NCI-H2196 (cell line): ENCODE measurements around the gene IGF2BP1.
"Not testable (repeated sequence)": the region's sequence is repeated elsewhere in the genome, so short reads cannot be mapped to it uniquely, and the experiment has no call there.

Experiments used
- DNase-seq: peaks from one replicate; lab custom pipeline; 2025; ENCODE audit not compliant: unreplicated experiment; lab: John Stamatoyannopoulos, UW

IGF2BP1 gene

GRCh38 chr17:49050611-49051010 lies 53.4 kb downstream of the IGF2BP1 start:
- no peak for DNase-seq

- DNase-seq = no peak
Observed at GRCh38 chr17:49051269-49051668, 54.1 kb downstream of the IGF2BP1 start.

GRCh38 chr17:49053171-49053829 lies 56.1 kb downstream of the IGF2BP1 start:
- no peak for DNase-seq

- DNase-seq = no peak
Observed at GRCh38 chr17:49054342-49055092, 57.3 kb downstream of the IGF2BP1 start.

GRCh38 chr17:49055181-49055927 lies 58.2 kb downstream of the IGF2BP1 start:
- no peak for DNase-seq

- DNase-seq = no peak
Observed at GRCh38 chr17:49061524-49061943, 64.3 kb downstream of the IGF2BP1 start.

GRCh38 chr17:49063652-49064051 lies 66.5 kb downstream of the IGF2BP1 start:
- DNase-seq = no peak

GRCh38 chr17:49067163-49067562 lies 70.0 kb downstream of the IGF2BP1 start:
- no peak for DNase-seq

- DNase-seq = no peak
Observed at GRCh38 chr17:49069585-49070273, 72.5 kb downstream of the IGF2BP1 start.

- no peak for DNase-seq
Observed at GRCh38 chr17:49071106-49071505, 73.9 kb downstream of the IGF2BP1 start.

GRCh38 chr17:49074851-49075540 lies 77.8 kb downstream of the IGF2BP1 start:
- no peak for DNase-seq

- DNase-seq = no peak
Observed at GRCh38 chr17:49076573-49077384, 79.6 kb downstream of the IGF2BP1 start.

- DNase-seq = no peak
Observed at GRCh38 chr17:49078248-49078647, 81.1 kb downstream of the IGF2BP1 start.

- no peak for DNase-seq
Observed at GRCh38 chr17:49079840-49080663, 82.9 kb downstream of the IGF2BP1 start.

- no peak for DNase-seq
Observed at GRCh38 chr17:49082231-49082630, 85.0 kb downstream of the IGF2BP1 start.

- DNase-seq = not testable (repeated sequence)
Observed at GRCh38 chr17:49085046-49085445, 87.9 kb downstream of the IGF2BP1 start.

- DNase-seq = no peak
Observed at GRCh38 chr17:49085565-49086315, 88.6 kb downstream of the IGF2BP1 start.

- DNase-seq = no peak
Observed at GRCh38 chr17:49086316-49086605, 89.1 kb downstream of the IGF2BP1 start.
